GM12892 (cell line): ENCODE results near the gene CSNK2A1.

ENCODE experiments used
- POLR2AphosphoS5 ChIP-seq: IDR thresholded peaks from 2 replicates; pipeline ENCODE4 v1.6.1; 2011; ENCODE audit warnings: low read depth, low read length, control low read depth
- TAF1 ChIP-seq: IDR thresholded peaks from 2 replicates; pipeline ENCODE4 v1.6.1; 2011; ENCODE audit warnings: low read depth, mild to moderate bottlenecking, control low read depth, low read length, borderline replicate concordance

DNA sequence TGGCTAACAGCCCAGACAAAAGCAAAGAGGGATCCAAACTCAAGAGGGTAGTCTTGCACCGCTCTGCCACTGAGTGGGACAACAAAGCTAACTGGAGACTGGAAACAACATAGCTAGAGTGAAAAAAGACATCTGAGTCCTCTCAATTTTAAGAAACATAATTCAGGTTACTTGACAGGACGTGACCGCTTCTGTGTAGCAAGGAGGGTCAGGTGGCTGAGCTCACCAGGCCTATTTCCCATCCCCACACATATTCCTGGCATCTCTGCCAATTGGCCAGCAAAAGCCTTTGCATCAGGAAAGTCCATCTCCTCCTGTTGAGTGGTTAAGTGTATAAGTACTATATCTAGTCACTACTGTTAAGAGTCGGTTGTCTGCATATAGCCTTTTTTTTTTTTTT is 55.9 kb downstream of the CSNK2A1 start:
- TF ChIP-seq POLR2AphosphoS5 = no peak
- TF ChIP-seq TAF1 = no peak
